Progenitor cell of endocrine pancreas (in vitro differentiated cells): ENCODE measurements around the gene NR1I3. TPM values are rescaled to one million over a fixed set of nuclear protein-coding genes. Genes with fewer than 3 reads are reported as not detected.
"Not testable (repeated sequence)": the region's sequence is repeated elsewhere in the genome, so short reads cannot be mapped to it uniquely, and the experiment has no call there.

Source experiments
- DNase-seq: peaks from one replicate; pipeline ENCODE4 v3.0.0; 2021; ENCODE audit warnings: low spot score; ENCODE audit not compliant: unreplicated experiment
- H3K27ac Mint-ChIP-seq: 2 replicates; pipeline ENCODE4 v1.8.0; 2021; ENCODE audit warnings: mild to moderate bottlenecking, moderate library complexity, mixed read lengths
- H3K27me3 Mint-ChIP-seq: 2 replicates; pipeline ENCODE4 v1.8.0; 2021; ENCODE audit warnings: mixed read lengths
- H3K36me3 Mint-ChIP-seq: 2 replicates; pipeline ENCODE4 v1.8.0; 2022; ENCODE audit warnings: mixed read lengths; ENCODE audit not compliant: insufficient read depth
- H3K4me1 Mint-ChIP-seq: 2 replicates; pipeline ENCODE4 v1.8.0; 2021; ENCODE audit warnings: low read depth, mixed read lengths
- H3K4me3 Mint-ChIP-seq: 2 replicates; pipeline ENCODE4 v1.8.0; 2021; ENCODE audit warnings: low read depth, mild to moderate bottlenecking, moderate library complexity, mixed read lengths
- H3K9me3 Mint-ChIP-seq: 2 replicates; pipeline ENCODE4 v1.8.0; 2021; ENCODE audit warnings: low read depth, mixed read lengths
- CTCF ChIP-seq: fragments of 200-600 bp; sonication (generic); IDR thresholded peaks from one replicate; pipeline ENCODE4 v1.5.0; 2021; ENCODE audit warnings: antibody characterized with exemption, mild to moderate bottlenecking; ENCODE audit not compliant: unreplicated experiment
- total RNA-seq: library from RNA; stranded (reverse); gene quantifications from 2 replicates; pipeline ENCODE4 v1.2.1, GENCODE V29; 2021

NR1I3 gene
- total RNA-seq, 1 donor from 2014 or later, result not detected

GRCh38 chr1:161226320-161226711 lies 11.7 kb downstream of the NR1I3 start:
- no peaks in the 10 kb centered on the region for H3K9me3 Mint-ChIP-seq
- H3K4me3 Mint-ChIP-seq, result peak overlapping the region; percentile 99
- H3K4me1 Mint-ChIP-seq, result peaks cover 44% of the 10 kb centered on the region
- H3K27ac Mint-ChIP-seq, result peak overlapping the region; percentile 94
- no peaks in the 10 kb centered on the region for H3K27me3 Mint-ChIP-seq
- no peak for DNase-seq
- TF ChIP-seq CTCF, result no peak
- H3K36me3 Mint-ChIP-seq, result peaks cover 3% of the 10 kb centered on the region

- peak; percentile 72 for DNase-seq
- H3K27me3 Mint-ChIP-seq, result no peaks in the 10 kb centered on the region
- H3K9me3 Mint-ChIP-seq, result no peaks in the 10 kb centered on the region
- H3K27ac Mint-ChIP-seq, result peak within 1 kb of the TSS; percentile 94
- H3K4me3 Mint-ChIP-seq, result peak within 1 kb of the TSS; percentile 99
- H3K4me1 Mint-ChIP-seq, result peaks cover 44% of the 10 kb centered on the region
- peaks cover 3% of the 10 kb centered on the region for H3K36me3 Mint-ChIP-seq
- peak; percentile 28 for TF ChIP-seq CTCF
Measured at GRCh38 chr1:161225534-161226319, 12.3 kb downstream of the NR1I3 start, which contains the start of gene TOMM40L. TOMM40L (plus strand) TSS chr1:161226060; CDS start chr1:161226490, 430 bp downstream.

- no peak for DNase-seq
- TF ChIP-seq CTCF, result no peak
- H3K36me3 Mint-ChIP-seq, result peaks cover 3% of the 10 kb centered on the region
- peak overlapping the region; percentile 92 for H3K27ac Mint-ChIP-seq
- H3K4me1 Mint-ChIP-seq, result peaks cover 46% of the 10 kb centered on the region
- no peaks in the 10 kb centered on the region for H3K27me3 Mint-ChIP-seq
- peak overlapping the region; percentile 99 for H3K4me3 Mint-ChIP-seq
- H3K9me3 Mint-ChIP-seq, result no peaks in the 10 kb centered on the region
Measured at GRCh38 chr1:161225178-161225533, 12.8 kb downstream of the NR1I3 start.

GRCh38 chr1:161224695-161225087 lies 13.3 kb downstream of the NR1I3 start:
- H3K27me3 Mint-ChIP-seq, H3K4me3 Mint-ChIP-seq, DNase-seq, H3K36me3 Mint-ChIP-seq, H3K9me3 Mint-ChIP-seq: not testable (repeated sequence)
- peak overlapping the region; percentile 92 for H3K27ac Mint-ChIP-seq
- peaks cover 50% of the 10 kb centered on the region for H3K4me1 Mint-ChIP-seq

- no peak for TF ChIP-seq CTCF
- no peak for DNase-seq
- Mint-ChIP-seq H3K9me3 (no peaks in the 10 kb centered on the region), H3K4me1 (peaks cover 56% of the 10 kb centered on the region), H3K27ac (peak overlapping the region; percentile 92), H3K36me3 (peaks cover 3% of the 10 kb centered on the region), H3K4me3 (no peak overlapping the region), H3K27me3 (no peaks in the 10 kb centered on the region)
Measured at GRCh38 chr1:161223805-161224694, 14.0 kb downstream of the NR1I3 start.
